Anterior cingulate cortex (tissue), 58 donors: ENCODE data around the gene CCR2.
A peak's percentile ranks its signal among the peaks of the same experiment; 100 is the strongest.
"Not testable (repeated sequence)": the region's sequence is repeated elsewhere in the genome, so short reads cannot be mapped to it uniquely, and the experiment has no call there.

Experiments used
- DNase-seq, 58 donors: peaks; one replicate each; lab custom pipeline; 2025; lab: John Stamatoyannopoulos, UW

The CCR2 gene

GRCh38 chr3:46353647-46354410, at the start of gene CCR2:
Gene CCR2, plus strand, starts transcription at chr3:46354111. Its CDS starts 3,417 bp downstream, at chr3:46357528.
- DNase-seq: no peak

GRCh38 chr3:46304739-46305138, 49.2 kb upstream of the CCR2 start:
- no peak for DNase-seq

GRCh38 chr3:46312991-46313390, 40.9 kb upstream of the CCR2 start:
- peak in 7 of 58 donors; percentile 2 to 49 (median 15) for DNase-seq

DNA sequence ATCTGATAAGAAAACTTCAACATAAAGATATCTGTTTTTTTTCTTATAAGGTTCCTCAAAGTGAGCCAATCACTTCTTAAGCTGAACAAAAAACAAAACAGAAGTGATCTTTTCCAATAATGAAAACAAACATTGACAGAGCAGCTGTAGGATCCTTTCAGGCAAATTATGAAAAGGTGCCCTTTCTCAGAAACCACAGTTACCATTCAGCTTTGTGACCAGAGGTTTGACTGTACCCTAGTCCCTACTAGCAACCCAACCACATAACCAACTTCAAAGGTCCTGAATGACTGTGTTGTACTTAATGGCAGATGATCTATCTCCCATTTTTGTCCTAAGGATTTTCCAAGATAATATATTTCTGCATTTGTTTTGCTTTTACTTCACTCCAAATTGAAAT, 39.4 kb upstream of the CCR2 start:
- DNase-seq: no peak

GRCh38 chr3:46316206-46316605, 37.7 kb upstream of the CCR2 start:
- DNase-seq: no peak

- no peak for DNase-seq
Observed at GRCh38 chr3:46318207-46318927, 35.5 kb upstream of the CCR2 start.

DNA sequence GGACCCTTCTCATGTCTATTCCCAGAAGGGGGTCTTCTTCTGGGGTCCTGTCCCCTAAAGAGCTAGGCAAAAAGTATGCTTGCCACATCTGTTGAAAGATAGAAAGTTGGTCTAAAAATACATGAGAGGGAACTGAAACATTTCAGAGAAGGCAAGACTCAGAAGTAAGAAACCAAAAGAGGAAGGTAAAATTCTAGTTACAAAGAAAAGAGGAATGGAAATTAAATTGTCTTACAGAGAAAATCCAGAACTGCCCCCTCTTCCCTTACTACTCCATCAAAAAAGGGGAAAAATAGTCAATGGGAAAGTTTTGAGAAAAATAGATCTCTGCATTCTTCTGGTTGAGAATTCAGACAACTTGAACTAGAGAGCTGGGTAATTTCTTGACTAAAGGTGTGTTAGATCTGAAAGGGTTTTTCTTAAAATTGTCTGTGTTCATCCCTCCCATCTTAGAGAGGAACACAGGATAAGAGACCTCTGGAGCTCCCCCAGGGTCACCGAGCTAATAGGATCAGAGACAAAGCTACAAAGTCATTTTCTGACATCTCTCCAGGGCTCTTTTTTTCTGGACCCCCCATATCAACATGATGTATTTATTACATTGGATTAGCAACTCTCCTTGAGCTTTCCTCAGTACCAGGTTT, 32.3 kb upstream of the CCR2 start:
- DNase-seq: no peak

DNA sequence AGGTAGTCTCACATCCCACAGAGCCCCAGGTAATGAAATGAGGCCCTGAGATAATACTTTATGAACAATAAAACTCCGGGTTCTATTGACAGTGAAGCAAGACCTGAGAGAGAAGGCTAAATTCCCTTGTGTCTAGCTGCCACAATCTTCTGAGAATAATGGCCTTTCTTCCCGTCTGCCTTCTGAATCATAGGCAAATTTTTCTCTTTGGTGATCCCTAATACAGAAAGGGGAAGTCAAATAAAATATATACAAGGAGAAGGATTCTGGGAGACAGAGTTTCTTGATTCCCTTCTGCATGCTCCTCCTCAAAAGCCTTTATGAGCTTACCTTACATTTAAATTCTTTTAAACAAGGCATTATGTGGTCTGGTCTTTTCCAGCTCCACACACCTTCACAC, 29.9 kb upstream of the CCR2 start:
- DNase-seq: no peak

DNA sequence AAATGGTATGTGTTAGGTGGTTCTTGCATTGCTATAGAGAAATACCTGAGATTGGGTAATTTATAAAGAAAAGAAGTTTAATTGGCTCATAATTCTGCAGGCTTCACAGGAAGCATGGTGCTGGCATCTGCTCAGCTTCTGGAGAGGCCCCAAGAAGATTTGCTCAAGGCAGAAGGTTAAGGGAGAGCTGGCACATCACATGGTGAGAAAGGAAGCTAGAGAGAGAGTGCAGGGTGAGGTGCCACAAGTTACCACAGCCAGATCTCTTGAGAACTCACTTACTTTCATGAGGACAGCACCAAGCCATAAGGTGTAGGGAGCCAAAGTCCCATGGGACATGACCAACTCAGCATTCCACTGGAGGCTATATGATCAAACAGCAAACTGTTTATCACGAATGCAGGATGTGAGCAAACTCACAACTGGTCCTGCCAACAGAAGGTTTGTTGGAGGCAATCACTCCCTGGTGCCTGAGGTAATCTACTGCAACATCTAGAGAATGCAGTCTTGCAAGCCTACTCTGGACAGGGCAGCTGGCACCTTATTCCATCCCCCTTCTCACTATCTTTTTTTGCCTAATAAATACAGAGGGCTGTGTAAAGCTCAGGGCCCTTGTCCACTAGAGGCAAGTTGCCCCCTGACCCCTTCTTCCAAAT, 28.1 kb upstream of the CCR2 start:
- no peak for DNase-seq

GRCh38 chr3:46330676-46331075, 23.2 kb upstream of the CCR2 start:
- not testable (repeated sequence) for DNase-seq

GRCh38 chr3:46334741-46335478, 19.0 kb upstream of the CCR2 start:
- no peak for DNase-seq

DNA sequence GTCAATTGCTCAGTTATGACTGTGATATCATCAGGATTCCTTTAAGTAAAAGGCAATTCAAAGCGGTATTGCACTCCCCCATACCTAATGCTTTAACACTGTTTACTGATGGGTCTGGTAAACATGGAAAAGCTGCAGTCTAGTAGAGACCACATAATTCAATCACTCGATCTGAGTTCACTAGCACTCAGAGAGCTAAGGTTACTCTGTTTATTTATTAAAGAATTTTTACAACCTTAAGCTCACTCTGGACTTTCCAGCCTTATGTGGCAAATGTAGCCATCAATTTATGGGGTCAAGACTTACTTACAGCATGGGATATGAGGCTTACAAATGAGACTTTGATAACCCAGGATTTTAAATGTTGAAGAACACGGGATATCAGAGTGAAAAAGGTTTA, 18.4 kb upstream of the CCR2 start:
- no peak for DNase-seq

DNA sequence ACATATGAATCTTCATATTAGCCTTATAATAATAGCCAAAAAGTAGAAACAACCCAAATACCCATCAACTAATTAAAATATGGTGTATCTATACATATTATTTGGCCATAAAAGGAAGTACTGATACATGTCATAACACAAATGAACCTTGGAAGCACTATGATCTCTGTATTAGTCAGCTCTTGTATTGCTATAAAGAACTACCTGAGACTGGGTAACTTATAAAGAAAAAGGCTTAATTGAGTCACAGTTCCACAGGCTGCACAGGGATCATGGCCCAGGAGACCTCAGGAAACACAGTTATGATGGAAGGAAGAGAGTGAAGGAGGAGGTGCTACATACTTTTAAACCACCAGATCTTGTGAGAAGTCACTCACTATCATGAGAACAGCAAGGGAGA, 16.0 kb upstream of the CCR2 start:
- DNase-seq: no peak

GRCh38 chr3:46338840-46339239, 15.1 kb upstream of the CCR2 start:
- no peak for DNase-seq

GRCh38 chr3:46344476-46344875, 9.4 kb upstream of the CCR2 start:
- DNase-seq: no peak

- DNase-seq: no peak
Observed at GRCh38 chr3:46348823-46349482, 5.0 kb upstream of the CCR2 start.

DNA sequence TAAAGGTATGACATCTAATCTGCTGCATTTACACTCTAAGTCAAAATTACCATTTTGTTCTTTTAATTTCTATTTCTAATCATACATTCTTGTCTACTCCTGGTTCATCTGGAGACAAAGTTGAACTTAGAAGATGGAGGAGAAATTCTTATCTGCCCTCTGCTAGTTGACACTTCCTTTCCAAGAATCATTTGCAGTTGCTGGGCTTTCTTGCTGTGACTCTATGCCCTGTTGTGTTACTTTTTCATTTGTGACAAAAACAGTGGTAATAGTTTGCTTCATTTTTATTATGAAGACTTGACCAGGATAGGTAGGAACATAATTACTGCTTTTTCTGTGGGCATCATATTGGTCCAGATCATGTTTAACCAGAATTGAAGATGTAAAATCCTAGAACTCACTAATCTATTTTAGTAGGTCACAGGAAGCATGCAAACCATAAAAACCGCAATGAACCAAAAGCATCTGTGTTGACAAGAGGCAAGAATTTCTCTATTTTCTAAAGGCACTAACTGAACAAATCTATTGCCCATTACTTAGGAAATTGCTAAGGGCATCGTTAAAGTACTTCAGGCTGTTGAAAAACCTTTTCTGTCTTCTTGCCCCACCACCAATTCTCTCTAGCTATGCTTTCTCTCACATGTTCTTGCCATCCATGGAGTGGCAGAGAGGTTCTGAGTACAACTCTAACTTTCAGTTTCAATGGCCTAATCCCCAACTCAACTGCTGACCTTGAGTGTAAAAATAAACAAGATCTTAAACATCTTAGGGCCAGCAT, 4.2 kb upstream of the CCR2 start:
- no peak for DNase-seq

- DNase-seq: no peak
Observed at GRCh38 chr3:46350262-46350565, 3.7 kb upstream of the CCR2 start.

DNA sequence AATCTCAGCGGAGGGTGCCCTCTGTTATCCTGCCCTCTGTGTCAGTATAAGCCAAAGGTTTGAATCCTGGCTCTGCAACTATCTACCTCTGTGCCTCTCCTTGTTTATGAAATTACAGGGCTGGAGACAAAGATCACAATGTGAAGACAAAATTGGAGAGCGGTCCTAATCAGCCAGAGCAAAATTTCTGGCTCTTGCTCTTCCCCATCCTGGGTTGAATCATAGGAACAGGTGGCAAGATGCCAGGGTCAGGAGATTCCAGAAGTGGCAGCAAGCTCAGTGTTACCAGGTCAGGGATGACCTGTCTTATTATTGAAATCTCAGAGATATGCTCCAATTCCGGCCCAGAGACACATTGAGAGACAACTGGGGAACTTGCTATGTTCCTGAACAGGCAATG, 2.3 kb upstream of the CCR2 start:
- DNase-seq: no peak
